Astrocyte of the cerebellum (primary cell): ENCODE data around the gene CDH26.

ENCODE experiments used
- DNase-seq: peaks from one replicate; pipeline ENCODE4 v3.0.0-alpha.2; 2011; ENCODE audit warnings: low read depth
- H3K4me3 ChIP-seq: 2 replicates; pipeline ENCODE4 v1.5.1; 2011; ENCODE audit warnings: mild to moderate bottlenecking, low read depth, low read length, moderate library complexity
- in situ Hi-C: cut with HindIII; loops from 2 replicates; pipeline ENCODE4 v1.10.0; 2017; ENCODE audit warnings: low sequenced_read_pairs
- TF ChIP-seq, protein P1 (sequence below): IDR thresholded peaks from 2 replicates; pipeline ENCODE4 v1.5.1; 2012; ENCODE audit warnings: low read length, low read depth, moderate library complexity, mild to moderate bottlenecking; ENCODE audit errors: missing control alignments

Gene CDH26

GRCh38 chr20:59961423-59961822 is 3.2 kb downstream of the CDH26 start:
- DNase-seq = no peak
- TF ChIP-seq, protein P1, sequence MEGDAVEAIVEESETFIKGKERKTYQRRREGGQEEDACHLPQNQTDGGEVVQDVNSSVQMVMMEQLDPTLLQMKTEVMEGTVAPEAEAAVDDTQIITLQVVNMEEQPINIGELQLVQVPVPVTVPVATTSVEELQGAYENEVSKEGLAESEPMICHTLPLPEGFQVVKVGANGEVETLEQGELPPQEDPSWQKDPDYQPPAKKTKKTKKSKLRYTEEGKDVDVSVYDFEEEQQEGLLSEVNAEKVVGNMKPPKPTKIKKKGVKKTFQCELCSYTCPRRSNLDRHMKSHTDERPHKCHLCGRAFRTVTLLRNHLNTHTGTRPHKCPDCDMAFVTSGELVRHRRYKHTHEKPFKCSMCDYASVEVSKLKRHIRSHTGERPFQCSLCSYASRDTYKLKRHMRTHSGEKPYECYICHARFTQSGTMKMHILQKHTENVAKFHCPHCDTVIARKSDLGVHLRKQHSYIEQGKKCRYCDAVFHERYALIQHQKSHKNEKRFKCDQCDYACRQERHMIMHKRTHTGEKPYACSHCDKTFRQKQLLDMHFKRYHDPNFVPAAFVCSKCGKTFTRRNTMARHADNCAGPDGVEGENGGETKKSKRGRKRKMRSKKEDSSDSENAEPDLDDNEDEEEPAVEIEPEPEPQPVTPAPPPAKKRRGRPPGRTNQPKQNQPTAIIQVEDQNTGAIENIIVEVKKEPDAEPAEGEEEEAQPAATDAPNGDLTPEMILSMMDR = no peak
- in situ Hi-C loops = no loop called here
- no peak overlapping the region for H3K4me3 ChIP-seq

GRCh38 chr20:59962155-59962554 is 3.9 kb downstream of the CDH26 start:
- no peak overlapping the region for H3K4me3 ChIP-seq
- in situ Hi-C loops = no loop called here
- TF ChIP-seq, protein P1 = no peak
- DNase-seq = no peak

- TF ChIP-seq, protein P1 = no peak
- H3K4me3 ChIP-seq = no peak overlapping the region
- DNase-seq = no peak
- in situ Hi-C loops = no loop called here
Measured at GRCh38 chr20:59966428-59966827, 8.2 kb downstream of the CDH26 start.

DNA sequence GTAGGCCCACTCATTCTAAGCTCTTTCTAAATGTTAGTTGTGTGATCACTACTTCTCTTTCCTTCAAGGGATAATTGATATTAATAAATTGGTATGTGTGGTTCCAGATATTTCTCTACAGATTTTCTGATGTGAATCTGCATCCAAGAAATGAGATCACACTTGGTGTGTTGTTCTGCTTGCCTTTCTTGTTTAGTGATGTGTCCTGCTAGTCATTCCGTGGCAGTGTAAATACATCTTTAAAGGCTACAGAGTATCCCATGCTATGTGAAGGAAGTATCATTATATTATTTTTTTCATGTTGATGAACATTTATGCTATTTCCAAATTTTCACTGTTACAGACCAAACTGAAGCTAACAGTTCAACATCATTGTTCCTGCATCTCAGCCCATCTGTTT is 13.2 kb downstream of the CDH26 start:
- TF ChIP-seq, protein P1 = no peak
- in situ Hi-C loops = no loop called here
- DNase-seq = no peak
- H3K4me3 ChIP-seq = no peak overlapping the region

DNA sequence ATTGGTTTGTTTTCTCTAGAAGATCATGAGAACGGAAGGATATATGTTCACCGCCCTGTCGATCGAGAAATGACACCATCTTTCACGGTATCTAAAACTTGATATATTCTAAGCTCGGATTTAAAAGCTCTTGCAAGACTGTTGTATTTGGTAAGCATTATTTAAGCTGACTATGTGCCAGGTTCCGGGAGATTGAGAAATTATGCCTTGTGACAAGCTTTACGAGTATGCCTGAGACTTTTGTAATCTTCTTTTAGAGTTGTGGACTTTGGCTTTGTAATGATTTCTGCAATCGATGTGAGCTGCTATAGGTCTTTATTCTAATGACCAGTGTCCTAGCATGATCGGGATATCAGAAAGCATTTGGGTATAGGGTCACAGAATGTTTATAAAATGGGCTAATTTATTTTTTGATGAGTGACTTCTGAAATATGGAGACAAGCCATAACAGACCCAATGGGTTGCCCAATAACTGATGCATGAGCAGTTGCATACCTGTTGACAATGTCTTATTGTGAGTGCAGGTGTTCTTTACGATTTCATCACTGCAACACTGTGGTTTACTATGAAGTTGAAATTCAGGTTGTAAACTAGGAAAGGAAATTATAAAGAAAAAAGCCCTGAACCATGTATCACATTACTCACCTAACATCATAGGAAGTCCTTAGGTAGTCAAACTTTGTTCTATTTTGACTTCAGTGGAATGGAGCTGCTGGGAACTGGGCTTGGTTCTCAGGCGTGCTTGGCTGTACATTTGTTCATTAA is 14.0 kb downstream of the CDH26 start:
- no peak for DNase-seq
- in situ Hi-C loops = no loop called here
- H3K4me3 ChIP-seq = no peak overlapping the region
- TF ChIP-seq, protein P1 = no peak

DNA sequence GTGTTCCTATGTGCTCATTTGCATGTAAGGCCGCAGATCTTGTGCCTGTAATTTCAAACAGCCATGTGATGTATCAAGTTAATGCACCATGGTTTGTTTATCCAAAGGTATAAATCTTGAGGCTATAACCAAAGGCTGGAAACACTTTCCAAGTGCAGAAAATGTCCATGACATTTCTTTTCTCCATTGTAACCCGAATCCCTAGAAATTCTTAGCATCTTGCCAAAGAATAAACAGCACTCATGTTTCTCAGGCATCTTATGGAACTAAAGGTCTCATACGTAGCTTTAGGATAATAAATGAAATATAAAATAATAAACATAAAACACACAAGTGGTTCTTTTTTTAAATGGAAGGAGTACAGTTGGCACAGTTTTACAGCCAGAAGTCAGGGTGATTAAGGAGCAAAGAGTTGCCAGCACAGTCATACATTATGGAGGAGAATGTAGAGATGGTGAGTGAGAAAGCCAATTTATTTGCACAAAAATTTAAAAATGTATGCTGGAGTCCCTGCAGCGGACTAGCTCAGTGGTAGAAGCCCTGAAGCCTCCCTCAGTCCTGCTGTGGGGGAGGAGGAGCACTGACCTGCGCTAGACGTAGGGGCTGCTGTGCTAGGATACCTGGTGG is 18.0 kb downstream of the CDH26 start:
- no peak for DNase-seq
- TF ChIP-seq, protein P1 = no peak
- H3K4me3 ChIP-seq = no peak overlapping the region
- in situ Hi-C loops = no loop called here
